ENCODE data around the gene KCNH5.

Gene KCNH5

GRCh38 chr14:63045234-63045611 lies at the start of gene KCNH5:
Gene KCNH5, minus strand, starts transcription at chr14:63045458. Its CDS starts 272 bp downstream, at chr14:63045186.
- ATAC-seq (peak; percentile 51), DNase-seq (ENCODE audit: low spot score in 2 of 2) (no peak)
- H3K4me1 Mint-ChIP-seq = no peaks in the 10 kb centered on the region
- H3K36me3 Mint-ChIP-seq = no peaks in the 10 kb centered on the region
- no peak within 1 kb of the TSS for H3K27ac Mint-ChIP-seq
- no peaks in the 10 kb centered on the region for H3K9me3 Mint-ChIP-seq
- no peak within 1 kb of the TSS for H3K4me3 Mint-ChIP-seq

GRCh38 chr14:63091394-63091996 lies 46.2 kb upstream of the KCNH5 start:
- Mint-ChIP-seq H3K9me3 (no peaks in the 10 kb centered on the region), H3K4me3 (no peak overlapping the region), H3K4me1 (no peaks in the 10 kb centered on the region), H3K36me3 (no peaks in the 10 kb centered on the region), H3K27ac (no peak overlapping the region)
- ATAC-seq (no peak), DNase-seq (ENCODE audit: low spot score in 2 of 2) (no peak)

GRCh38 chr14:63088865-63089264 lies 43.6 kb upstream of the KCNH5 start:
- ATAC-seq (no peak), DNase-seq (ENCODE audit: low spot score in 2 of 2) (no peak)
- no peaks in the 10 kb centered on the region for H3K4me1 Mint-ChIP-seq
- H3K9me3 Mint-ChIP-seq = peaks cover 3% of the 10 kb centered on the region
- H3K36me3 Mint-ChIP-seq = no peaks in the 10 kb centered on the region
- H3K27ac Mint-ChIP-seq = no peak overlapping the region
- no peak overlapping the region for H3K4me3 Mint-ChIP-seq

GRCh38 chr14:63078569-63078968 lies 33.3 kb upstream of the KCNH5 start:
- H3K4me1 Mint-ChIP-seq = no peaks in the 10 kb centered on the region
- H3K27ac Mint-ChIP-seq = no peak overlapping the region
- no peak for DNase-seq (ENCODE audit: low spot score in 2 of 2)
- ATAC-seq = no peak
- H3K36me3 Mint-ChIP-seq = no peaks in the 10 kb centered on the region
- H3K9me3 Mint-ChIP-seq = no peaks in the 10 kb centered on the region
- H3K4me3 Mint-ChIP-seq = no peak overlapping the region

- no peak overlapping the region for H3K27ac Mint-ChIP-seq
- DNase-seq (ENCODE audit: low spot score in 2 of 2) = no peak
- no peak overlapping the region for H3K4me3 Mint-ChIP-seq
- H3K9me3 Mint-ChIP-seq = peaks cover 1% of the 10 kb centered on the region
- no peak for ATAC-seq
- H3K36me3 Mint-ChIP-seq = no peaks in the 10 kb centered on the region
- H3K4me1 Mint-ChIP-seq = no peaks in the 10 kb centered on the region
Observed at GRCh38 chr14:63076488-63076887, 31.2 kb upstream of the KCNH5 start.

GRCh38 chr14:63055631-63056030 lies 10.4 kb upstream of the KCNH5 start:
- Mint-ChIP-seq H3K9me3 (no peaks in the 10 kb centered on the region), H3K27ac (no peak overlapping the region)

GRCh38 chr14:63051992-63052391 lies 6.7 kb upstream of the KCNH5 start:
- ATAC-seq (no peak), DNase-seq (ENCODE audit: low spot score in 2 of 2) (no peak)
- Mint-ChIP-seq H3K27ac (no peak overlapping the region), H3K36me3 (no peaks in the 10 kb centered on the region), H3K9me3 (no peaks in the 10 kb centered on the region), H3K4me3 (no peak overlapping the region), H3K4me1 (no peaks in the 10 kb centered on the region)

More at GRCh38 chr14:63055631-63056030, 10.4 kb upstream of the KCNH5 start:
- ATAC-seq (no peak), DNase-seq (ENCODE audit: low spot score in 2 of 2) (no peak)
- H3K4me1 Mint-ChIP-seq = no peaks in the 10 kb centered on the region
- no peak overlapping the region for H3K4me3 Mint-ChIP-seq
- H3K36me3 Mint-ChIP-seq = no peaks in the 10 kb centered on the region

GRCh38 chr14:63051301-63051700 lies 6.0 kb upstream of the KCNH5 start:
- H3K27ac Mint-ChIP-seq = no peak overlapping the region
- DNase-seq (ENCODE audit: low spot score in 2 of 2) = no peak
- no peaks in the 10 kb centered on the region for H3K4me1 Mint-ChIP-seq
- H3K36me3 Mint-ChIP-seq = no peaks in the 10 kb centered on the region
- no peak for ATAC-seq
- no peak overlapping the region for H3K4me3 Mint-ChIP-seq
- no peaks in the 10 kb centered on the region for H3K9me3 Mint-ChIP-seq

- DNase-seq (ENCODE audit: low spot score in 2 of 2) = no peak
- no peak for ATAC-seq
- H3K4me1 Mint-ChIP-seq = no peaks in the 10 kb centered on the region
Observed at GRCh38 chr14:63050694-63051093, 5.4 kb upstream of the KCNH5 start.

GRCh38 chr14:63046339-63047268 lies 1.3 kb upstream of the KCNH5 start:
- H3K27ac Mint-ChIP-seq = no peak overlapping the region
- H3K4me1 Mint-ChIP-seq = no peaks in the 10 kb centered on the region
- H3K9me3 Mint-ChIP-seq = no peaks in the 10 kb centered on the region
- no peak overlapping the region for H3K4me3 Mint-ChIP-seq
- no peak for DNase-seq (ENCODE audit: low spot score in 2 of 2)
- no peaks in the 10 kb centered on the region for H3K36me3 Mint-ChIP-seq
- no peak for ATAC-seq

More at GRCh38 chr14:63050694-63051093, 5.4 kb upstream of the KCNH5 start:
- no peaks in the 10 kb centered on the region for H3K36me3 Mint-ChIP-seq
- H3K4me3 Mint-ChIP-seq = no peak overlapping the region
- no peak overlapping the region for H3K27ac Mint-ChIP-seq
- no peaks in the 10 kb centered on the region for H3K9me3 Mint-ChIP-seq

- Mint-ChIP-seq H3K9me3 (no peaks in the 10 kb centered on the region), H3K36me3 (no peaks in the 10 kb centered on the region), H3K27ac (no peak overlapping the region), H3K4me1 (no peaks in the 10 kb centered on the region), H3K4me3 (no peak overlapping the region)
- ATAC-seq = peak; percentile 13
- no peak for DNase-seq (ENCODE audit: low spot score in 2 of 2)
Observed at GRCh38 chr14:63045612-63046320, 508 bp upstream of the KCNH5 start.

- DNase-seq (ENCODE audit: low spot score in 2 of 2) (no peak), ATAC-seq (no peak)
- Mint-ChIP-seq H3K27ac (no peak overlapping the region), H3K36me3 (no peaks in the 10 kb centered on the region), H3K4me3 (no peak overlapping the region), H3K4me1 (no peaks in the 10 kb centered on the region), H3K9me3 (no peaks in the 10 kb centered on the region)
Observed at GRCh38 chr14:63039866-63040265, 5.4 kb downstream of the KCNH5 start.

- Mint-ChIP-seq H3K4me3 (no peak overlapping the region), H3K4me1 (no peaks in the 10 kb centered on the region), H3K27ac (no peak overlapping the region)
Observed at GRCh38 chr14:63032641-63033040, 12.6 kb downstream of the KCNH5 start.

GRCh38 chr14:63032076-63032475 lies 13.2 kb downstream of the KCNH5 start:
- Mint-ChIP-seq H3K9me3 (no peaks in the 10 kb centered on the region), H3K4me1 (no peaks in the 10 kb centered on the region), H3K4me3 (no peak overlapping the region), H3K27ac (no peak overlapping the region), H3K36me3 (no peaks in the 10 kb centered on the region)
- DNase-seq (ENCODE audit: low spot score in 2 of 2) = no peak
- no peak for ATAC-seq

More at GRCh38 chr14:63032641-63033040, 12.6 kb downstream of the KCNH5 start:
- ATAC-seq (no peak), DNase-seq (ENCODE audit: low spot score in 2 of 2) (no peak)
- Mint-ChIP-seq H3K9me3 (no peaks in the 10 kb centered on the region), H3K36me3 (no peaks in the 10 kb centered on the region)

GRCh38 chr14:63030113-63030512 lies 15.1 kb downstream of the KCNH5 start:
- DNase-seq (ENCODE audit: low spot score in 2 of 2) (no peak), ATAC-seq (no peak)
- H3K9me3 Mint-ChIP-seq = peaks cover 6% of the 10 kb centered on the region
- H3K27ac Mint-ChIP-seq = no peak overlapping the region
- H3K4me1 Mint-ChIP-seq = no peaks in the 10 kb centered on the region
- no peaks in the 10 kb centered on the region for H3K36me3 Mint-ChIP-seq
- H3K4me3 Mint-ChIP-seq = no peak overlapping the region
